Heart right ventricle (tissue), 16 donors: ENCODE results near the gene DPF1. TPM values are rescaled to one million over a fixed set of nuclear protein-coding genes. Genes with fewer than 3 reads are reported as not detected.
"Not testable (repeated sequence)": the region's sequence is repeated elsewhere in the genome, so short reads cannot be mapped to it uniquely, and the experiment has no call there.

Experiments
- ATAC-seq, 8 donors: fragments of 200-7000 bp; cut with Tn5 transposase; one replicate each; pipeline ENCODE4 v1.9.1; 2020; ENCODE audit warnings: mild to moderate bottlenecking in 8 of 8, moderate library complexity in 8 of 8, moderate number of reproducible peaks in 1 of 8
- DNase-seq, 2 donors: peaks; one replicate each; pipeline ENCODE4 v3.0.0-alpha.2; 2020
- H3K27ac ChIP-seq, 10 donors: fragments of 200-600 bp; sonication (generic) in 2 of 10; one replicate each; pipeline versions ENCODE4 v1.5.0 to v1.8.0; 2020 to 2022; ENCODE audit warnings: mild to moderate bottlenecking in 3 of 10
- H3K27me3 ChIP-seq, 7 donors: fragments of 200-600 bp; one replicate each; pipeline ENCODE4 v1.8.0; 2021 to 2022; ENCODE audit warnings: mild to moderate bottlenecking in 2 of 7
- H3K36me3 ChIP-seq, 9 donors: fragments of 200-600 bp; sonication (generic) in 1 of 9; one replicate each; pipeline versions ENCODE4 v1.5.0 to v1.8.0; 2020 to 2022; ENCODE audit warnings: mild to moderate bottlenecking in 2 of 9
- H3K4me1 ChIP-seq, 9 donors: fragments of 200-600 bp; sonication (generic) in 1 of 9; one replicate each; pipeline versions ENCODE4 v1.5.0 to v1.8.0; 2020 to 2022; ENCODE audit warnings: mild to moderate bottlenecking in 4 of 9
- H3K4me3 ChIP-seq, 10 donors: fragments of 200-600 bp; sonication (generic) in 2 of 10; one replicate each; pipeline versions ENCODE4 v1.5.0 to v1.8.0; 2020 to 2022; ENCODE audit warnings: mild to moderate bottlenecking in 7 of 10, moderate library complexity in 2 of 10
- H3K9me3 ChIP-seq, 11 donors: fragments of 200-600 bp in 10 of 11; sonication (generic) in 2 of 11; one replicate each; pipeline versions ENCODE4 v1.5.0 to v1.8.0; 2013 to 2022; ENCODE audit warnings: mild to moderate bottlenecking in 2 of 11, control low read depth in 1 of 11, moderate library complexity in 1 of 11
- CTCF ChIP-seq, 9 donors: fragments of 200-600 bp; sonication (generic) in 2 of 9; IDR thresholded peaks; one replicate each; pipeline versions ENCODE4 v1.5.0 to v1.8.0; 2021 to 2022; ENCODE audit warnings: antibody characterized with exemption in 9 of 9, mild to moderate bottlenecking in 5 of 9, moderate library complexity in 1 of 9
- WGBS, 2 donors: extraction: QIAGEN DNeasy Blood & Tissue Kit; methylation state at CpG; one replicate each; pipeline ENCODE4 v1.1.7; 2013; ENCODE audit warnings: inconsistent platforms in 1 of 2; 5-methylcytosine and 5-hydroxymethylcytosine counted together
- intact Hi-C, 10 donors: fragments of 100-400 bp; cut with DNase I; formaldehyde crosslinking; loops; one replicate each; pipeline versions ENCODE4 v1.11.1 to v1.14.2; 2022
- polyA plus RNA-seq, 2 donors: library from polyadenylated mRNA; stranded (reverse); fragments of 200-250 nt; gene quantifications; one replicate each; pipeline ENCODE4 v1.2.3, GENCODE V29; 2013
- total RNA-seq, 10 donors: library from RNA; stranded (reverse); fragmentation: NEBNext Ultra II Directional in 3 of 10; extraction: Animal tissue kit (Norgen Biotek cat#: 25700) in 3 of 10; gene quantifications; one replicate each; pipeline versions ENCODE4 v1.2.1 to v1.2.4, GENCODE V29; 2021 to 2023
- donor health status: Arrhythmogenic right ventricular cardiomyopathy.
- donor health status: ischemic (EF 13 %, LVEDD 7.1; RV severe dilation, severe dysfunction).
- donor health status: healthy with polysubstance abuse.
- donor health status: DM: no; HTN: yes; CAD: no.
- donor health status: DM: no; HTN: no; CAD: no.
- donor health status: ischemic (EF 25% LVEDD 6.9; RV normal size, moderate dysfunction).
- donor health status: ischemic (EF 25% LVEDD 5.7; RV mildly dilated, moderate dysfunction).
- donor health status: healthy.
- donor health status: DM: yes; HTN: yes; CAD: no.
- donor health status: Ischemic cardiomyopathy.
- donor health status: ischemic (EF 35%, LVEDD 5.7; RV mildly dilated, moderate dysfunction).
- donor health status: nonischemic (EF 11% LVEDD 7.7; RV severe dilation, severe dysfunction).
- donor health status: DM: yes; HTN: yes; CAD: no.
- donor health status: PGD.
- donor health status: ischemic (EF 29% LVEDD 5.4; RV normal size, mild dysfunction).
- donor health status: nonischemic (EF 23%, LVEDD 6.1; RV moderate dilation, normal function).

Gene DPF1
- total and polyA plus RNA-seq, 12 donors: 0.09 to 0.72 (median 0.29) TPM; not detected in 5

DNA sequence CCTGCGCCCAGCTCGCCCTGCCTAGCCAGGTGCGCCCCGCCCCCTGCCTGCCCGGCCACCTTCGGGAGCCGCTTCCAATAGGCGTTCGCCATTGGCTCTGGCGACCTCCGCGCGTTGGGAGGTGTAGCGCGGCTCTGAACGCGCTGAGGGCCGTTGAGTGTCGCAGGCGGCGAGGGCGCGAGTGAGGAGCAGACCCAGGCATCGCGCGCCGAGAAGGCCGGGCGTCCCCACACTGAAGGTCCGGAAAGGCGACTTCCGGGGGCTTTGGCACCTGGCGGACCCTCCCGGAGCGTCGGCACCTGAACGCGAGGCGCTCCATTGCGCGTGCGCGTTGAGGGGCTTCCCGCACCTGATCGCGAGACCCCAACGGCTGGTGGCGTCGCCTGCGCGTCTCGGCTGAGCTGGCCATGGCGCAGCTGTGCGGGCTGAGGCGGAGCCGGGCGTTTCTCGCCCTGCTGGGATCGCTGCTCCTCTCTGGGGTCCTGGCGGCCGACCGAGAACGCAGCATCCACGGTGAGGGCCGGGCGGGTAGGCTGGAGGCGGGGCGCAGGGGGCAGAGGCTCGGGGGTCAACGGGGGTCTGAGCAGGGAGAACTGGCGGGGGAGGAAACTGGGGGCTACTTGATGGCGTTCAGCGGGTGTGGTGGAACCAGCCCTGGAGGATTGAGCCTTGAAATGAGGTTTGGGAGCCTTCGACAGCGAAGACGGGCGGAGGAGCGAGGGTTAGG is 40.6 kb upstream of the DPF1 start, which contains the start of gene SPINT2:
Gene SPINT2, plus strand, starts transcription at position 88 of the 727 bp plus-strand sequence. Its CDS starts 320 bp downstream, at position 408.
- H3K4me1 ChIP-seq: peaks cover 5 to 22% (median 12%) of the 10 kb centered on the region in 9 donors
- peaks cover 0 to 3% (median 0%) of the 10 kb centered on the region in 7 donors for H3K27me3 ChIP-seq
- H3K9me3 ChIP-seq: no peaks in the 10 kb centered on the region
- intact Hi-C loops: loop anchor here in 1 of 10 donors (10.0 kb wide), 1 partner anchor 60 kb away; no protein-coding TSS in a partner anchor
- H3K27ac ChIP-seq: peak within 1 kb of the TSS in 8 of 10 donors; percentile 29 to 92 (median 54)
- ATAC-seq (peak; percentile 9 to 61 (median 38)), DNase-seq (peak in 1 of 2 donors; percentile 33)
- peak within 1 kb of the TSS; percentile 53 to 71 (median 64) for H3K4me3 ChIP-seq
- no peaks in the 10 kb centered on the region for H3K36me3 ChIP-seq
- WGBS, 2 donors: 13 to 14% methylated on average over 68 to 78 of the region's 78 CpGs
- TF ChIP-seq CTCF (IDR thresholded peaks at IDR 0.05): no peak

- peak; percentile 48 to 85 (median 66) for ATAC-seq
- Histone ChIP-seq H3K4me3 (peak overlapping the region; percentile 53 to 71 (median 64)), H3K9me3 (no peaks in the 10 kb centered on the region), H3K4me1 (peaks cover 5 to 22% (median 12%) of the 10 kb centered on the region in 9 donors), H3K27me3 (peaks cover 0 to 3% (median 0%) of the 10 kb centered on the region in 7 donors), H3K36me3 (no peaks in the 10 kb centered on the region), H3K27ac (peak overlapping the region in 8 of 10 donors; percentile 29 to 92 (median 54))
- WGBS, 2 donors: 9 to 10% methylated on average over 34 of the region's 34 CpGs
- intact Hi-C loops: loop anchor here in 1 of 10 donors (10.0 kb wide), 1 partner anchor 61 kb away; no protein-coding TSS in a partner anchor
- no peak for TF ChIP-seq CTCF (IDR thresholded peaks at IDR 0.05)
- no peak for DNase-seq
These were observed 39.9 kb upstream of the DPF1 start for GRCh38 chr19:38263689-38264485.

DNA sequence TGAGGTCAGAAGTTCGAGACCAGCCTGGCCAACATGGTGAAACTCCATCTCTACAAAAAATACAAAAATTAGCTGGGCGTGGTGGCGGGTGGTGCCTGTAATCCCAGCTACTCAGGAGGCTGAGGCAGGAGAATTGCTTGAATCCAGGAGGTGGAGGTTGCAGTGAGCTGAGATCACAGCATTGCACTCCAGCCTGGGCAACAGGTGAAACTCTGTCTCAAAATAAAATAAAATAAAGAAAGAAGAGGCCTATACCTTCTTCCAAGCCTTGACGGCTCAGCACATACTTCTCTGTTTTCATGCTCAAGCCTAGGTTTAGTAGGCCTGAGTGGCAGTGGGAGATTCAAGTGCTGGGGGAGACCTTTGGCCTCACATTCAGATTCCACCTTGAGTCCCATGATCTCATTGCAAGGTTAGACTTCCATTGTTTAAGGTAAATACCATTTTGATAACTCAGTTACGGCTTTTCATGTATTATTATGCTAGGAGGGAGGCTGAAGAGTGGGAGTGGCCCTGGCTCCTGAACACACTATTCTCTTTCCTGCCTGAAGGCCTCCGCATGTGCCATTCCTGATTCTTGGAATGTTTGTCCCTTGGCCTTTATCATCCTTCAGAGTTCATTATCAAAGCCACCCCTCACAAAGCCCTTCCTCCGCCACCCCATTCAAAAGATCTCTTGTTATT is 38.7 kb upstream of the DPF1 start:
- Histone ChIP-seq H3K4me3 (no peak overlapping the region), H3K27me3 (peaks cover 0 to 3% (median 0%) of the 10 kb centered on the region in 7 donors), H3K4me1 (peaks cover 5 to 22% (median 12%) of the 10 kb centered on the region in 9 donors), H3K27ac (no peak overlapping the region), H3K9me3 (no peaks in the 10 kb centered on the region), H3K36me3 (no peaks in the 10 kb centered on the region)
- WGBS, 2 donors: 95 to 96% methylated on average over 7 of the region's 7 CpGs
- ATAC-seq (no peak), DNase-seq (no peak)
- no peak for TF ChIP-seq CTCF (IDR thresholded peaks at IDR 0.05)
- intact Hi-C loops: loop anchor here in 1 of 10 donors (10.0 kb wide), 1 partner anchor 62 kb away; no protein-coding TSS in a partner anchor

DNA sequence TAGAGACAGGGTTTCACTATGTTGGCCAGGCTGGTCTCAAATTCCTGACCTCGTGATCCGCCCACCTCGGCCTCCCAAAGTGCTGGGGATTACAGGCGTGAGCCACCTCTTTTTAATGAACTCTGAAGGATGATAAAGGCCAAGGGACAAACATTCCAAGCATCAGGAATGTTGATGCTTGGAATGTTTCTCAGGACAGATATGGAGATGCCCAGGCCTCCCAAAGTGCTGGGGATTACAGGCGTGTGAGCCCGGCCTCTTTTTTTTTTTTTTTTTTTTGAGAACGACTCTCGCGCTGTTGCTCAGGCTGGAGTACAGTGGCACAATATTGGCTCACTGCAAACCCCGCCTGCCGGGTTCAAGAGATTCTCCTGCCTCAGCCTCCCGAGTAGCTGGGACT is 37.9 kb upstream of the DPF1 start:
- not testable (repeated sequence) for H3K36me3 ChIP-seq, H3K4me3 ChIP-seq, DNase-seq, ATAC-seq, H3K27ac ChIP-seq, H3K27me3 ChIP-seq, H3K9me3 ChIP-seq
- intact Hi-C loops: loop anchor here in 1 of 10 donors (10.0 kb wide), 1 partner anchor 63 kb away; no protein-coding TSS in a partner anchor
- WGBS, 2 donors: 92 to 95% methylated on average over 12 of the region's 12 CpGs
- H3K4me1 ChIP-seq: peaks cover 5 to 21% (median 13%) of the 10 kb centered on the region in 9 donors
